ENCODE results near the gene LRSAM1.

LRSAM1 gene

DNA sequence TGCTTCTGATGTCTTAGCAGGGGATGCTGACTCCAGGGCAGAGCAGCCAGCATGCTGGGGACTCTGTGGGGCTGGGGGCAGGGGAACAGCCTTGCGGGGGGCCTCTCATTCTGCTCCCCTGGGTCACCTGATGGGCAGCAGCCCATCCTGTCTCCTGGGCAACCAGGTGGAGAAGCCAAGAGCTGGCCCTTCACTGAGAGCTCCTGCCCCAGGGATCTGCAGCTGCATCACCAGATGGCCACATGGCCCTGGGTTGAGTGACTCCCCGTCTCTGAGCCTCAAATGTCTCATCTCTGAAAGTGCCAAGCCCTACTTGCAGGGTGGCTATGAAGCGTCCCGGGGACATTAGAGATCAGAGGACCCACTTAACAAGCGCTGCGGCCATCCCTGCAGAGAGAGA is 49.1 kb downstream of the LRSAM1 start:
- DNase-seq = no peak

DNA sequence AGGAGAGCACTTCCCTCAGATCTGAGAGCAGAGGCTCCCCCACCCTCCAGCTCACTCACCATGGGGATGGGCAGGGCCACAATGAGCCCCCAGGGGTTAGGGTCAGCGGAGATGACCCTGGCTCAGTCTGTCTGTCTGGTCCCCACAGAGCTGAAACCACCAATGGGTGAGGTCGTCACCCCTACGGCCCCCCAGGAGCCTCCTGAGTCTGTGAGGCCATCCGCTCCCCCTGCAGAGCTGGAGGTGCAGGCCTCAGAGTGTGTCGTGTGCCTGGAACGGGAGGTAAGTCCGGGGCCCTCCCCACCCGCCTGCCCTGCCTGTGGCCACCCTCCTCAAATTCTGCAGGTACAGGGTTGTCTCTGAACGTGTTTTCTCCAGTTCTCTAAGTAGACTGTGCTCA is 49.6 kb downstream of the LRSAM1 start:
- DNase-seq = no peak

DNA sequence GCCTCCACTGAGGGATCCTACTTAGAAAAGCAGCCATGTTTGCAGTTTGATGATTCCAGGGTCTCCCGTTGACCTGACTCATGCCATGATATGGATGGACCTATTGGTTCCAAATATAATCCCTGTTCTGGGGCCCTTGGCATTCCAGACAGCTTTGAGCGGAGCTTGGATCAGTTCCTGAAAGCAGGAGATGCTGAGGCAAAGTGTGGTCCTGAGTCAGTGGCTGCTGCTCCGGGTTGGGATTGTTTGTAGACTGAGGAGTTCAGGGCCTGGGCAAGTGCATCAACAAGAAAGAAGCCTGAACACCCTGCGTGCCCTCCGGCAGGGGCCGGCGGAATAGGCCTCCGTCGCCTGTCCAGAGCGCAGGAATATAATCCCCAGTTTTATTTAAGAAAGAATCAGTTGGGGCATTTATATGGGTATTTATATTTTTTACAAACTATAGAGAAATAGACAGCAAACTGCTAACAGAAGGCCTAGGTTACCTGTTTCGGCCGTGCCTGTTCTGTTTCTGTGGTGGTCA is 50.6 kb downstream of the LRSAM1 start:
- DNase-seq = no peak

DNA sequence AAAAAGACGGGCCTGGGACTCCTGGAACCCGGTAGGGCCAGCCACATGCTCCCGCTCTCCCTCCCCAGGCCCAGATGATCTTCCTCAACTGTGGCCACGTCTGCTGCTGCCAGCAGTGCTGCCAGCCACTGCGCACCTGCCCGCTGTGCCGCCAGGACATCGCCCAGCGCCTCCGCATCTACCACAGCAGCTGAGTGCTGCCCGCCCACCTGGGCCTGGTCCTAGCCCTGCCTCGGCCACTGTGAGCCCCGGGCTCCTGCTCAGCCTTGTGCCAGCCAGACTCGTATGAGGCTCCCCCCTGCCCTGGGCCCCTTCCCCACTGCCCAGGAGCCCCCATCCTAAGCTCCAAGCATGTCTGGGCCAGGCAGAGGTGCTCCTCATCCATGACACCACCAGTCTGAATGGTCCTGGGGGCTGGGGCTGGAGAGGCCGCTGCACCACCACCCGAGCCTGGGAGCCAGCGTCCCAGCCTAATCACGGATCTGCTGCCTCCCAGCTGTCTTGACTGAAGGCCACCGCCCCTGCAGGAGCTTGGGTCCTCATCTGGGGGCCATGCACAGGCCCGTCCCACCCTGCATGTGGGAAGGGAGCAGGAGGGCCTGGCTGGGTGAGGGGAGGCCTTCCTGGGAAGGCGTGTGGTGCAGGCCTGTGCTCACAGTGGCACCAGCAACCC is 51.5 kb downstream of the LRSAM1 start:
- DNase-seq = no peak

DNA sequence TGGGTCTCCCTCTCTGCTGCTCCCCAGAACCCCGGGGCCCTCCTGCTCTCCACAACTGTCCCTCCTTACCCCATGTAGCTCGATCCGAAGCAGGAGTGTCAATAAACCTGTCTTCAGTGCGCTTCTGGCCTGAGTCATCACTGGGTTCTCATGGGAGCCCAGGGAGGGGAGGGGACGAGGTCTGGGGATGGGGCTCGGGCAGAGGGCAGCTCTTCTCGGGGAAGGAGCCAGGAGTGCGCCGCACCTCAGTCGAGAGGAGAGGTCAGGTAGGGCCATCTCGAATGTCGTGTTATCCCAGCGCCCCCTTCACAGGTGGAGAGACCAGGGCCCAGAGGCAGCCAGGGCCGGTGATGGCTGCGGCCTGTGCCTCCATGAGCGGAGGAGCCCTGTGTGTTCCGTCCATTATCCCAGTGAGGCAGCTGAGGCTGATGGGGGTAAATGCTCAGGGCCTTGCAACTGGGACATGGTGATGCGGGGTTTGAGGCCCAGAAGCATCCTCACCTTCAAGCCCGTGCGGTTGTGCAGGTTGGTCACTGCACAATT is 52.1 kb downstream of the LRSAM1 start:
- DNase-seq = no peak

DNA sequence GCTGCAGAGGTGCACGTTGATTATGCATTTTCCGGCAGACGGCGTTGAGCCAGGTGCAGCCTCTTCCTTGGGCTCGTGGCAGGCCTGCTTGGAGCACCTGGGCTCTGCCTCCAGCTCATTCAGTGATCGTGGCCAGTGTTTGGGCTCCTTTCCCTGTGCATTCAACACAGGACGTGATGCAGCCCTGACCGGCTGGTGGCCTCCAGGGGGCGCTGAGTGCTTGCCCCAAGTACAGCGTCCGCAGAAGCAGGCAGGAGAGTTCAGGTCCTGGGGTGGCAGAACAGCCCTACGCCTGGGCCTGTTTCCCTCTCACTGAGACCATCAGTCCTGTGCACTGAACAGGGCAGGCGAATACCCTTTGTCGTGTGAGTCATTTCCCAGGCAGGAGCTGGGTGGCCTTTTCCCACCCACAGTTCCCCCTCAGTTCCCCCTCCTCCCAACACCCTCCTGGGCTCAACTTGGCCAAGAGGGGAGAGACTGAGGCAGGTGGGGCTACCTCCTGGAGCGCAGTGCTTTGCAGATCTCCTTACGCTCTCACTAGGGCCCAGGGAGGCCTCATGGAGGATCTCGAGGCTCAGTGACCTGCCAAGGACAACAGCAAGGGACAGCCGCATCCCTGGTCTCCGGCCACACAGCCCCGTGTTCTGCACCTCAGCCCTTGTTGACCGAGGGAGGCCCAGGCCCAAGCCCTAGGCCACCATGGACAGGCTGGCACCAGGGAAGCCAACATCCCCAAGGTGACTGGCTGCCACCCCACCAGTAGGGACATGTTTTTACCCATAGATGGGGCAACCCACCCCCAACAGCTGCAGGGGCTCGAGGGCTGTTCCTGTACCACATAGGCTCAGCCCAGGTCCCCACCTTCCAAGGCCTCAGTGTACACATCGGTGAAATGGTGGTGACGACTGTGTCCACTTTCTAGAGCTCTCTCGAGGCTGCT is 52.9 kb downstream of the LRSAM1 start:
- DNase-seq = no peak

DNA sequence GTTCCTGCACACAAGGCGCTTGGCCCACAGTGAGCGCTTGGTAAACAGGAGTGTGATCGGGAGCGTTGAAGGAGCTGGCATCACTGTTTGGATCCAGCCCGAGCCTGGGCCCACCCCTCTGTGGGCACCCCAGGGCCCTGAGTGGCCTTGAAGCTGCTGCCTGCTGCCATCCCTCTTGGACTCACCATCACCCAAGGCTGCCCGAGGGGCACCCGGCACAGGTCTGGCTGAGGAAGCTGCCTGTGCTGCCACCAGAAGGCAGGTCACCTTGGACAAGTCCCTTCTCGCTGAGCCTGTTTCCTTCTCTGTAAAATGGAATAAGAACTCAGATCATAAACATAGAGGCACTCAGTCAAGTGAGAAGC is 53.6 kb downstream of the LRSAM1 start:
- no peak for DNase-seq

DNA sequence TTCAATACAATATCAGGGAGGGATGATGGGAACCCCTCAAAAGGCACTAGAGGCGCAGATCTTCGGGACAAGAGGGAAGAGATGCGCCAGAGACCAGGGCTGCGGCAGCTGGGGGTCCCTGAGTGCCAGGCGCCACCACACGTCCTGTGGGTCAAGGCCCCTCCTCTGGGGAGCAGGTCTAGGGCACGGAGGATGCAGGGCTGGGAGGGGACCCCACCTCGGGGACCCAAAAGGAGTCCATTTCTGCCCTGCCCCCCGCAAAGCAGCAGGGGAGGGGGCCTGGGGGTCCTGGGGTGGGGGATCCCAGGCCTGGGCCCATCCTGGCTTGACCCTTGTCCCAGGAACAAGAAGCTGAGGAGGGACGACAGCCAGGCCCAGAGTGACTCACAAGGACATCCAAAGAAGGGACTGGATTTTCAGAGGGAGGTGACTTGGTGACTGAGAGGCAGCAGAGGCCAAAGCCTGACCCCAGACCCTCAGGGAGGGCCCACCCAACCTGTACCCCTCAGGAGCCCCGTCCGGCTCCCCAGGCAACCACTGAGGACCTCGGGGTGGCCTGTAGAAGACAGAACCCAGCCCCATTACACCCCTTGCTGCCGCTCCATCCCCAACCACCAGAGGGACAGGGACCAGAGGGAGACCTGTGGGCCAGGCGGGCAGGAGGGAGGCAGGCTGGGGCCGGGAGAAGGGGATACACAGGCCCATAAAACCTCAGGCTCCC is 54.2 kb downstream of the LRSAM1 start:
- no peak for DNase-seq

DNA sequence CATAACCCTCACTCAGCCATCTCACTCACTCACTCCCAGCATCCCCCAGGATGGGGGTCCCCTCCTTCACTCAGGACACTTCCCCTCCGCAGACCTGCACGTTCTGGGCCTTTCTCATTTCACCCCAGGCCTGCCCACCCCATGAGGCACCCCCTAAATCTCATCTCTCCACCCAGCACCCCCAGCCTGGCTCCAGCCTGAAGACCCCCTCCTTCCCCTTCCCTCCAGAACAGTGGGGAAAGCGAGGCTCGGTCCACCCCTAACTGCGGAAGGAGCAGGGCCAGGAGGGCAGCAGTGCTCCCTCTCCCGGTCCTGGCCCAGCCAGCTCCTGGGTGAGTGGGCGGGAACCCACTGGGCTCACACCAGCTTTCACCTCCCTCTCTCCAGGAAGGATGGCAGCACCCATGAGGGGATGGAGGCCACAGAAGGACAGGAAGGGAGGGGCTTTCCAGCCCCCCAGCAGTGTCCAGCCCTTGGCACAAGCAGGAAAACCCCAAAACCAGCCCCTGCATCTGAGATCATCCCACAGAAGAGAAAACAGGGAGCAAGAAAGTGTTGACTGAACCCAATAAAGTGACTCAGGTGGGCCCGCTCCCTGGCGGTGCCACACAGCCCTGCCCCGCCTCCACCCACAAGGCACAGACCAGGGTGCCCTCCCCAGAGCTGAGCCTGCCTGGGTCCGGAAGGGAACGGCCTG is 55.0 kb downstream of the LRSAM1 start:
- no peak for DNase-seq

DNA sequence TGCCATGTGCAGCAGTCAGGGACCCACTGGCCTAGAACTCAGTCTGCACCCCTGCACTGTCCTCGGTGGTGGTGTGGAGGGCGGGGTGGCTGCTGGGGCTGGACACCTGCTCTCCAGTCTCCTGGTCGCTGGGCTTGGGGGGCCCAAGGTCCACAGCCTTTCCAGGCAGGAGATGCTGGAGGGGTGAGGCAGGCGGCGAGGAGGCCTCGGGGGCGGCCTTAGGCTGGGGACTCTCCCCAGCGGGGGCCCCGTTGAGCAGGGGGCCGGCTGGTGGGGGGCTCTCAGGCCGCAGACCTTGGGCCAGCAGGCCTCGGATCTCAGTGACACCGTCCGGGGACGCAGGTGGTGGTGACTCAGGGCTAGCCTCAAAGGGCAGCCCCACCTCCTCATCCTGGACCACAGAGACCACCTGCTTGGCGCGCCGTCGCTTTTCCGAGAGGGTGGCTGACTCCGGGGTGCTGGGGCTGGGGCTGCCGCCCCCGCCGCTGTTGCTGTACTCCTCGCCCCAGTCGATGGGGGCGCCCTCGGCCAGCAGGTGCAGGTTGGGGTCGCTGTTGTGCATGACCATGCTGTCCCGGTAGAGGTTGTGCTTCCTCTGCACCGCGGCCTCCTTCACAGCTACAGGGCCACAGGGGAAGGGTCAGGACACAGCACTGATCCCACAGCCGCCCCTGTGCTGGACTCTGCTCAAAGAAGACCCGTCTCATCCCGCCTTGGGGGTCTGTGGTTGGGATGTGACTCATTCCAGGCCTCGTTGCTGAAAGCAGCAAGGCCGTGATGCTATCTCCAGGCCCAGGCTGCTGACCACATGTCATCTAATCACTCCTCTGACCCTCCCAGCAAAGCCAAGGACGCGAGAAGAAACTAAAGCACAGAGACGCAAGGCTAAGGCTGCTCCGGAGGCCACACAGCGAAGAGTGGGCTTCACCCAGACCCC is 55.8 kb downstream of the LRSAM1 start:
- DNase-seq = no peak

DNA sequence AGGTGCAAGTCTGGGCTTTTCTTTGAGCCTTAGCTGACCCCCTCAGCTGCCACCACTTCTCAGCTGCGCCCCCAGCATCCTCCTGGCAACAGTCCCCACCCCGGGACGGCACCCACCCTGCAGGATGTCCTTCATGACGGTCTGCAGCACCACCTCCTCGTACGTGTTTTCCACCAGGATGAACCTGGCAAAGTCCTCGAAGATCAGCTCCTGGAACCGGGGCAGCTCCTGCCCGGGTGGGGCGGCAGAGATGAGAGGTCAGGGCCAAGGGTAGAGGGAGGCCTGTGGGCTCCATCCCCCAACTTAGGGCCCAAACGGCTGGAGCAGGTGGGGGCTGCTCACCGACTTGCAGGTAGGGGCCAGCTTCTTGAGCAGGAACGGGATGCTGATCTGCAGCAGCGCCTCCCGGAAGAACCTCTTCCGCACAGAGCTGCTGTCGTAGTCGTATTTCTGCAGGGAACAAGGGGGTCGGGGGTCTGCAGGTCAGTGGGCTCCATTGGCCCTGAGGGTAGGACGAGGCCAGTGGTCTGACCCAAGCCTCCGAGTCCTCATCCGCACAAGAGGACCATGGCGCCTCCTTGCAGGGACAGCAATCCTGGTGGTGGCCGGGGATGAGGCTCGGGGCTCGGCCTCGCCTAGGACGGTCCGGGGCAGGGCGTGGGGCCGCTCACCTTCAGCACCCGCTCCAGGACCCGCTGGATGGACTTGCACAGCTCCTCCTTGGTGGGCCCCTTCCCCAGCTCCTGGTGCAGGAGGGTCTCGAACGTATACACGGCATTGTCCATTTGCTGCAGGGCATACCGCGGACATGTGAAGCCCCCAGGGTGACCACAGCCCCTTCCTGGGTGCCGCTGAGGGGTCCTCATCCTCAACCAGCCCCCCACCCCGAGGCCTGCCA is 56.7 kb downstream of the LRSAM1 start:
- DNase-seq = no peak

DNA sequence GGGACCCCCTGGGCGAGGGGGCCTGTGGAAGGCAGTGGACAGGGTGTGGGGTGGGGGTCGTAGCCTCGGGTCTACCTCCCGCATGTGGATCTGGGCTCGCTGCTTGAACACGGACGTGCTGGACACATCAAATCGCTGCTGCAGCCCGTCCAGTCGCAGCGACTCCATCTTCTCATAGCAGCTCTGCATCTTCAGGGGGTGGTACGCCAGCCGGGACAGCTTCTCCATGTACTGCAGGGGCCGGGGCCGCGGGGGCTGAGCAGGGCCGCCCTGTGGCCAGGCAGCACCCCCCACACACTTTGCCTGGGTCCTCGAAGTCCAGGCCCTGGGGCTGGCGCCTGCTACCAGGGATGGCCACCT is 57.6 kb downstream of the LRSAM1 start:
- no peak for DNase-seq

DNA sequence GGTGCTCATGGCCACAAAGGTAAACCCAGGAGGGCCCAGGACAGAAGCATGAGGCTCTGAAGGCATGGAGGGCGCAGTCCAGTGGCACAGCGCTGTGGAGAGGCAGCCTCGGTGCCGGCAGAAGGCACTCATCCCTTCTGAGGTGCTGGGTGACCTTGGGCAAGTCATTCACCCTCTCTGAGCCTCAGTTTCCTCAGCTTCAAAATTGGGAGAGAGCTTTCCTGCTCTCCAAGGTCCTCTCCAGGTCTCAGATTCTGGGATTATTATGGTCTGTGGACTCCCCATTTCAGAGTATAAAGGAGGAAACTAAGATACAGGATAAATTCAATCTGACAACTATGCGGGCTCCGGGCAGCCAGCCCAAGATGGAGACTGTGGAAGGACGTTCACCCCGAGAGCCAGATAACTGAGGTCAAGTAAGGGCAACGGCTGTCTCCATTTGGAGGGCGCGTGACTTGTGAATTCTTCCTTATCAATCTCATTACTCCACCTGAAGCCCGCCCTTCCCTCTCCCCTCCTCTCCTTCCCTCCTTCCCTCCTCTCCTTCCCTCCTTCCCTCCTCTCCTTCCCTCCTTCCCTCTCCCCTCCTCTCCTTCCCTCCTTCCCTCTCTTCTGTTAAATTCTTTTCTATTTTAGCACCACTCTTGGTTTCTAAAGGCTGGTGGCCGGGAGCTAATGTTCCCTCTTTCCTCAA is 58.1 kb downstream of the LRSAM1 start:
- no peak for DNase-seq

DNA sequence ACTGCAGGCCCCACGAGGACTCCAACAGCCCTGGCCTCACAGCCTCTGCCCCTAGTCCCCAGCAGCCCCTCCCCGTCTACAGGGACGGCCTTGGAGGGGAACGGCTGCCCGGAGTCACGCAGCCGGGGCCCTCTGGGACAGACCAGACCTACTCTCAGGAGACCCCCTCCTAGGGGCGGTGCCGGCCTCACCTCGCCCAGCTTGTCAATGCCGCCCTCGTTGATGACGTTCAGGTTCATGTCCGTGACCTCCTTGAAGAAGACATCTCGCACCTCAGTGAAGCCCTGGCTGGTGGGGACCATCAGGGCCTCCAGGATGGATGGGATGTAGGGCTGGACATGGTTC is 58.6 kb downstream of the LRSAM1 start:
- DNase-seq = no peak

DNA sequence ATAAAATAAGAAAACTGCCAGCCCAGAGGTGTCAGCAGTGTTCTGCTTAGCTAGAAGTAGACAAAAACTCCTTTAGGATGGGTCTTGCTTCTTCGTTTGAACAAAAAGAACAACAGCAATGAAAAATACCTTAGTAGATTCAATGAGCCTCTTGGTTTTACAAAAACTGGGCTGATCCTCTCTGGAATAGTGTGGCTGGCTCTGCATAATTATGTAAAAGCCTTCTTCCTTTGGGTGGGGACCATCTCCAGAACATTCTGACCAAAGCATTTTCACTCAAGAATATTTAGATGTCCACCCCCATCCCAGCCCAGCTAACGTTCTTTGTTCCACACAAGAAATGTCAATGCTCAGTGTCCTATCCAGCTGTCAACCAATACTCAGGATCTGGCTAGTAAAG is 63.2 kb downstream of the LRSAM1 start:
- DNase-seq = no peak

DNA sequence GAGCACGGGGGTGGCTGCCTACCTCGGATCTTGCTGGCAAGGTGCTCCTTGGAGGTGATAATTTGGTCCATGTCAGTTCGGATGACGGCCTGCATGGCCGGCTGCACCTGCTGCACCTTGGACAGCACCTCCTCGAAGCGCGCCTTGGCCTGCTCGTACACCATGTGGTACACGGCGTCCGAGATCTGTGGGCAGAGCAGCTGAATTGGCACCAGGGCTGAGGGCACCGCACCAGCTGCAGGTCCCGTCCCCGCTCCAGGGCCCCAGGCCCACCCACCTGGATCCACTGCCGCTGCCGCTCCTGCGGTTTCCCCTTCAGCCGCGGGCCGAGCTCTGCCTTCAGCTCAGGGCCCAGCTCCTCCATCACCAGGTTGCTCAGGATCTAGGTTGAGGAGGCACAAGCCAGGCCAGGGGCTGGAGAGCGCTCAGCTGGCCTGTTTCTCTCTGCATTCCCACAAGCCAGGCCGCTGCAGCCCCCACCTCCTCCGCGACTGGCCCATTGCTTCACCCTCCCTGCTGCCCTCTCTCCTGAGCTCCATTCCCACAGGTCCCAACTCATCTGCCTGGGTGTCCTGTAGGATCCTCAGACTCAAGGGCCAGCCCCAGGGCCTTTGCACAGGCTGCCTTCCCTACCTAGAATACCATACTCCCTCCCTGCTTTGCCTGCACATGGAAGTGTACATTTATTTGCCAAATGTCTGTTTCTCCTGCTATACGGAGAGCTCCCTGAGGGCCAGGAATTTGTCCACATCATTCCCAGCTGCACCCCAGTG is 65.7 kb downstream of the LRSAM1 start:
- DNase-seq = no peak

DNA sequence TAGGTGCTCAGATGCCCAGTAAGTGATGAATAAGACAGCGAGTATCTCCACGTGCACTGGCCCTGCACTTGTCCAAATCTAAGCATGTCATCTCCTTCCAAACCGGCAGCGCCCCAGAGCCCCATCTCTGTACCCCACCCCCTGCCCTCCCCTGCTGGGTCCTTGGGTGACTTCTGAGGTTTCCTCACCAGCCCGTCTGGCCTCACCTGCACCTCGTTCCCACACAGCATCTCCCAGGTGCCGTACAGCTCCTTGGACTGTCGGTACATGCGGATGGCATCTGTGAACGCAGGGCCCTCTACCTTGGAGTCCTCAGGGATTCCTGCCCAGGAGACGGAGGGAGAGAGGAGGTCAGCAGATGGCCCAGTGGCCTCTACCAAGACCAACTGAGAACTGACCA is 66.3 kb downstream of the LRSAM1 start:
- no peak for DNase-seq

DNA sequence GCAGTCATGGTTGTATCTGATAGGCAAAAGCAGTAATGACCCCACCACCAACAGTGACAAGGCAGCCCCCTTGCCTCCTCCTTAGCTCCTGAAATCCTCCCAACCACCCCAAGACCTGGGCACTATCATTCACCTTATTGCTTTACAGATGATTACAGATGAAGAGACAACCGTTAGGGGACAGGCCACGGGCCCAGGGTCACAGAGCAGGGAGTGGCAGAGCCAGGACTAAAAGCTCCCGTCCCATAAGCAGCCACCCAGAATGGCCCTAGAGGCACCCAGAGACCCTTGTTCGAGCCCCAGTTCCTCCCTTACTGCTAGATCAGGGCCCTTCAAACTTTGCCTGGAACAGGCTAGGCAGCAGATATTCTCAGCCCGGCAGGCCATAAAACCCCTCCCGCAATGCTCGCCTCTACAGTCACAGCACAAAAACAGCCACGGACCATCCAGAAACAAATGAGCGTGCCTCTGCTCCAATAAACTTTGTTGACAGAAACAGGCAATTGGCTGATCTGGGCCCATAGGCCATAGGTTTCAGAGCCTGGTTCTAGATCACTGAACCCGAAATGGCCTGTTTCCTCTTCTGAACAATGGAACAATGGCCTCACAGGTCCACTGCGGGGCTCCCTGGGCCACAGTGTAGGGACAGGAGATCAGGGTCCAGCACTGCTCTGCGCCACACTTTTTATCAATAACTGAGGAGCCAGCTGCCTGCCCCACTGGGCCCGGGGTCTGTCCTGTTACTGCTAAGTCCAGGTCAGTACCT is 67.0 kb downstream of the LRSAM1 start:
- DNase-seq = no peak
